ENCODE measurements around the gene LAMA3. TPM values are rescaled to one million over a fixed set of nuclear protein-coding genes. Genes with fewer than 3 reads are reported as not detected.
A peak's percentile ranks its signal among the peaks of the same experiment; 100 is the strongest.

The LAMA3 gene
- total RNA-seq, 2 donors from 2014 or later, result 0.58 to 1.3 TPM

- no peak overlapping the region for H3K4me3 ChIP-seq (ENCODE audit: low read length)
- no peaks in the 10 kb centered on the region for H3K9me3 ChIP-seq (ENCODE audit: control insufficient read depth, low read length)
- no peak for TF ChIP-seq CTCF (conservative IDR thresholded peaks at IDR 0.05)
- DNase-seq, result no peak
- H3K27me3 ChIP-seq (ENCODE audit: control insufficient read depth, insufficient read depth, low read length, poor library complexity, severe bottlenecking), result no peaks in the 10 kb centered on the region
- H3K27ac ChIP-seq (ENCODE audit: low read depth, low read length), result no peak overlapping the region
- Mint-ChIP-seq H3K27me3 (ENCODE audit: insufficient read depth) (no peaks in the 10 kb centered on the region), H3K36me3 (ENCODE audit: low read depth) (no peaks in the 10 kb centered on the region), H3K27ac (no peak overlapping the region), H3K4me3 (no peak overlapping the region), H3K9me3 (no peaks in the 10 kb centered on the region), H3K4me1 (no peaks in the 10 kb centered on the region)
- WGBS, 2 experiments (ENCODE audit: insufficient coverage in 1 of 2, insufficient read length in 1 of 2), result 93 to 100% methylated on average over 3 to 4 of the region's 4 CpGs
- H3K36me3 ChIP-seq (ENCODE audit: control insufficient read depth, insufficient read depth, low read length), result no peaks in the 10 kb centered on the region
- no peak overlapping the region for H3K9ac ChIP-seq (ENCODE audit: extremely low read depth, low read length, poor library complexity, severe bottlenecking)
- no peaks in the 10 kb centered on the region for H3K4me1 ChIP-seq (ENCODE audit: control insufficient read depth, insufficient read depth, low read length)
Measured at GRCh38 chr18:23816740-23817139, 127.5 kb downstream of the LAMA3 start.

- H3K9me3 Mint-ChIP-seq, result no peaks in the 10 kb centered on the region
- TF ChIP-seq CTCF (conservative IDR thresholded peaks at IDR 0.05), result no peak
- Histone ChIP-seq H3K9me3 (ENCODE audit: control insufficient read depth, low read length) (no peaks in the 10 kb centered on the region), H3K27ac (ENCODE audit: low read depth, low read length) (no peak overlapping the region), H3K4me1 (ENCODE audit: control insufficient read depth, insufficient read depth, low read length) (no peaks in the 10 kb centered on the region), H3K4me3 (ENCODE audit: low read length) (no peak overlapping the region), H3K27me3 (ENCODE audit: control insufficient read depth, insufficient read depth, low read length, poor library complexity, severe bottlenecking) (no peaks in the 10 kb centered on the region), H3K9ac (ENCODE audit: extremely low read depth, low read length, poor library complexity, severe bottlenecking) (no peak overlapping the region), H3K36me3 (ENCODE audit: control insufficient read depth, insufficient read depth, low read length) (no peaks in the 10 kb centered on the region)
- no peak overlapping the region for H3K27ac Mint-ChIP-seq
- 100% methylated on average over 1 of the region's 1 CpG; no CpG with 5 or more reads in 1 of the 2 experiments for WGBS, 2 experiments (ENCODE audit: insufficient coverage in 1 of 2, insufficient read length in 1 of 2)
- DNase-seq, result no peak
- H3K36me3 Mint-ChIP-seq (ENCODE audit: low read depth), result no peaks in the 10 kb centered on the region
- H3K4me3 Mint-ChIP-seq, result no peak overlapping the region
- no peaks in the 10 kb centered on the region for H3K27me3 Mint-ChIP-seq (ENCODE audit: insufficient read depth)
- peaks cover 7% of the 10 kb centered on the region for H3K4me1 Mint-ChIP-seq
Measured at GRCh38 chr18:23819001-23819400, 129.7 kb downstream of the LAMA3 start.

- Histone ChIP-seq H3K9me3 (ENCODE audit: control insufficient read depth, low read length) (no peaks in the 10 kb centered on the region), H3K4me1 (ENCODE audit: control insufficient read depth, insufficient read depth, low read length) (peaks cover 8% of the 10 kb centered on the region), H3K27ac (ENCODE audit: low read depth, low read length) (no peak overlapping the region), H3K27me3 (ENCODE audit: control insufficient read depth, insufficient read depth, low read length, poor library complexity, severe bottlenecking) (no peaks in the 10 kb centered on the region), H3K36me3 (ENCODE audit: control insufficient read depth, insufficient read depth, low read length) (no peaks in the 10 kb centered on the region), H3K9ac (ENCODE audit: extremely low read depth, low read length, poor library complexity, severe bottlenecking) (no peak overlapping the region), H3K4me3 (ENCODE audit: low read length) (no peak overlapping the region)
- no peak overlapping the region for H3K4me3 Mint-ChIP-seq
- H3K27ac Mint-ChIP-seq, result no peak overlapping the region
- peaks cover 14% of the 10 kb centered on the region for H3K4me1 Mint-ChIP-seq
- peak; percentile 64 for DNase-seq
- H3K9me3 Mint-ChIP-seq, result no peaks in the 10 kb centered on the region
- 83 to 85% methylated on average over 5 to 10 of the region's 10 CpGs for WGBS, 2 experiments (ENCODE audit: insufficient coverage in 1 of 2, insufficient read length in 1 of 2)
- H3K27me3 Mint-ChIP-seq (ENCODE audit: insufficient read depth), result no peaks in the 10 kb centered on the region
- TF ChIP-seq CTCF (conservative IDR thresholded peaks at IDR 0.05), result no peak
- no peaks in the 10 kb centered on the region for H3K36me3 Mint-ChIP-seq (ENCODE audit: low read depth)
Measured at GRCh38 chr18:23822590-23823385, 133.5 kb downstream of the LAMA3 start.

Measured in endodermal cell (in vitro differentiated cells).